ENCODE measurements around the gene MXD4.

MXD4 gene

GRCh38 chr4:2291705-2292645 lies 30.1 kb upstream of the MXD4 start:
- no peak for DNase-seq

DNA sequence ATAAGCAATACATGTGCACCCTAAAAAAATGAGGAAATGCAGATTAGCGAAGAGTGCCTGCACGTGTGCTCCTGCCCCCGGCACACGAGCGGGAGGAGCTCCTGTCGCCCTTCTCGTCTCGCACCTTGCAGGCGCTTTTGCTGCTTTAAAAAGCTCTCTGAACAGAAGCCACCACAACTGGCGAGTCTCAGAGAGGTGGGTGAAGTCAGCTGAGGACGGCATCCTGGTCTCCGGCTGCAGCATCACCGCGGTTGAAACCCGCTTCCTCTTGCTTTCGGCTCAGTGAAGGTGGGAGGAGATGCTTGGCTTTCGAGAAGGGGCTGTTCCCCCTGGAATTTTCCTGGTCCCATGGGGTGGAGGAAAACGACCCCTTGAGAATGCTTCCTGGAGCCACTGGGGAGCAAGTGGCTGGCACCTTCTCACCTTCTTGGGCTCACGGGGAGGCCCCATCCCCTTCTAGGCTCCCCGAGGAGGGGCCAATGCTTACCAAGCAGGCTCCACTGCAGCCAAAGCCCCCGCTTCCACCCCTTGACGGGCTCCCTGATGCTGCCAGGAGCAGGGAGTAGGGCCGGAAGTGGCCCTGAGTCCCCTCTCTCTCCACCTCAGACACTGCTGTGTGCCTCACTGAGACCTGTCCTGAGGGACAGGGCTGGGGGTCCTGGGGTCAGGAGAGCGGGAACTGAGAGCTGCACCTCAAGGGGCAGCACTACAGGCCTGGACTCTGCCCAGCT lies 29.2 kb upstream of the MXD4 start:
- peak; percentile 6 to 33 (median 18) for DNase-seq

DNA sequence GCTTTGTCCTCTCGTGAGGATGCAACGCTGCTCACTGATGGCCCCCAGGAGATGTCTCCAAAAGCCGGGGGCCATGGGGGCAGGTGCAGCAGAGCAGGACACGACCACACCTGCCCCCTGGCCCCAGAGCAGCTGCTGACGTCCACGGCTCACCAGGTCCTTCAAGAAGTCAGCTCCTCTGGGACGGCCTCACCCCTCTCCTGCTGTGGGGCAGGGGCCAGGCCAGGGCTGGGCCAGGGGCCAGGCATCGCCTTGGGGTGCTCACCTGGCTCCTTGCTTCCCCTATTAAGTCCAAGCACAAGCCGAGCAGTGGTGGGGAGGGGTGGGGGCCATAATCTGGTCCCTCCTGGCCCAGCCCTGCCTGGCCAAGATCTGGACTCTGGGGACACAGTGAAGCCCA lies 28.6 kb upstream of the MXD4 start:
- no peak for DNase-seq

GRCh38 chr4:2289955-2290333 lies 28.0 kb upstream of the MXD4 start:
- DNase-seq: no peak

- DNase-seq: no peak
These were observed 27.5 kb upstream of the MXD4 start for GRCh38 chr4:2289311-2289954.

DNA sequence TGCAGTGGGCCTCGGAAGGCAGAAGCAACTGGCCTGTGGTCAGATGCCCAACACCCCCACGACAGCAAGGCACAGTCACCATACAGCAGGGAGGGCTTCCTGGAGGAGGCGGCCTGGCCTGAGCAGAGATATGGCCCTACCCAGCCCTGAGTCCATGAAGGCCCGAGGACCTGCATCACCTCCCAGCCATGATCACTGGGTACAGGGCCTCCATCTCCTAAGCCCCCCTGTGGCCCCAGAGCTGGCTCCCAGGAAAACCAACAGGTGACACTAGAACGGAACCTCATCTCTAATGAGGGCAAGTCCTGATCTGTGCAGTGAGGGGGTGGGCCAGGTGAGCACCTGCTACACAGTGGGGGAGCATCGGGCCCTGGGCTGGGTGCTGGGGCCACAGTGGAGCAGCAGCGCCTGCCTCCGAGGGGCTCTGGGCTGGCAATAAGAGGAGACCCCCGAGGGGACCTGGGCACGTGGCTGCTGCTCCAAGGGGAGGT lies 26.2 kb upstream of the MXD4 start:
- DNase-seq: no peak

GRCh38 chr4:2287594-2287915 lies 25.6 kb upstream of the MXD4 start:
- no peak for DNase-seq

GRCh38 chr4:2286904-2287593 lies 25.1 kb upstream of the MXD4 start:
- DNase-seq: no peak

DNA sequence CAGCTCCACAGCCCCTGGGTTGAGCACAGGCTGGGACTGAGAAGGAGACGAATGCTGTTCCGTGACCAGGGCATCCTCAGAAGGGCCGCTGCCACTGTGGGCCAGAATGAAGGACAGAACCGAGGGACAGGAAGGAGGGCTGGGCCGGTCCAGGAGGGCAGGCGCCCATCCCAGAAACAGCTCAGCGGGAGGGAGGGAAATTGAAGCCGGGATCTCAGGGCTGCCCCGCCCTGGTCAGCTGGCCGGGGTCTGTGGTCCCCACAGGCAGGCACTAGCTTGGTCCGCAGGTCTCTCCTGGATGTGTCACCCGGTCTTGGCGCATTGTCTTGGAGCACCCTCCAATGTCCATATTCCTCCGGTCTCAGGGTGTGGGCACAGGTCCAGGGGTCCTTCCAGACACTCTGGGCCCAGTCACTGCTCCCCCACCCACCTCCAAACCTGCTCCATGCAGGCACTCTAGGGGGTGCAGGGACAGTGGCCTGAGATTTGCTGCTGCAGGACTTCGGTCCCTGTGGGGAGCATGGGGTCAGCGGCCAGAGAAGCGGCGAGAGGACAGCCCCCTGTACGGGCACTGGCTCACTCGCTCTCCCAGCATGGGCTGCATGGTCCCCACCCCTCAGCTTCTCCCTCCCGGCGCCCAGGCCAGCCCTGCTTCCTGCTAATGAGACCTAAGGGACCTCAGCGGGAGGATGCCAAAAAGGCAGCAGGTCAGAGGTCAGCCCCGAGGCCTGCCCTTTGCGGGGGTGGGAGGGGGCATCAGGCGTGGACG lies 23.9 kb upstream of the MXD4 start:
- DNase-seq: no peak

- no peak for DNase-seq
These were observed 23.2 kb upstream of the MXD4 start for GRCh38 chr4:2284934-2285612.

DNA sequence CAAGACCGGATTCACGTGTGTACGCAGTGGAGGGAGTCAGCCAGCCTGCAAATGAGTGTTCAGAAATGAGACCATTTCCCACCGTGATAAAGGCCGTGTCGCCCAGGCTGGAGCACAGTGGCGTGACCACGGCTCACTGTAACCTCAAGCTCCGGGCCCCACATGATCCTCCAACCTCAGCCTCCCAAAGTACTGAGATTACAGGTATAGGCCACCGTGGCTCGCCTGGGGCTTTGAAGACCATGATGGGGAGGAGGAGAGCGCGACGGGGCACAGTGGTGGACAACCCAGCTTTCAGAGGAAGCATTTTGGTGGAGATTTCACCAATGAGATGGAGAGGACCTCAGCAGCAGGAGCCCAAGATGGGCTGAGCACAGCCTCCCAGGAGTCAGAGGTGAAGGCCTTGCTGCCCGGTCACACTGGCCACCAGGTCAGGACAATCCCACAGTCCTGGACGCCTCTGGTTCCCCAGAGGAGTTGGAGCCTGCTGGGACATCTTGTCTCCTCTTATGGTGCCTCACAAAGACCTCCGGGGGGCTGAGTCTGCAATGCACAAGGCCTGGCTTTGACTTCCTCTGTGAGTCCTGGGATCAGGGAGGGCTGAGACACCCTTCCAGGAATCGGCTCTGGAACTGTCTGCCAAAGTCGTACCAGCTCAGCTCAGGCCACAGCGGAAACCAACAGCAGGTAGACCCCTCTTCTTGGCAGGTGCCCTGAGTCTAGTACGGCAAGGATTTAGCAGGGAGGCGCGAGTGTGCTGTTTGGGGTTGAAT lies 22.4 kb upstream of the MXD4 start:
- DNase-seq: no peak

DNA sequence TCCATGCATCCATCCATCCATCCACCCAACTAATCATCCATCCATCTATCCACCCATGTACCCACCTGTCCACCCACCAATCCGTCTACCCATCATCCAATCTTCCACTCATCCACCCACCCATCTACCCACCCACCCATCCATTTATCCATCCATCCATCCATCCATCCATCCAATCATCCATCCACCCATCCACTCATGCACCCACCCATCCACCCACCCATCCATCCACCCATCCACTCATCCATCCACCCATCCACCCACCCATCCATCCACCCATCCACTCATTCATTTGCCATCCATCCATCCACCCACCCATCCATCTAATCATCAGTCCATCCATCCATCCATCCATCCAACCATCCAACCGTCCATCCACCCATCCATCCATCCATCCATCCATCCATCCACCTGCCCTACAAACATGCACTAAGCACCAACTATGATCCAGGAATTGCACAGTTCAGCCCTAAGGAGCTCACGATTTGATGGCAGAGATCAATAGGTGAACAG lies 21.3 kb upstream of the MXD4 start:
- DNase-seq: no peak

DNA sequence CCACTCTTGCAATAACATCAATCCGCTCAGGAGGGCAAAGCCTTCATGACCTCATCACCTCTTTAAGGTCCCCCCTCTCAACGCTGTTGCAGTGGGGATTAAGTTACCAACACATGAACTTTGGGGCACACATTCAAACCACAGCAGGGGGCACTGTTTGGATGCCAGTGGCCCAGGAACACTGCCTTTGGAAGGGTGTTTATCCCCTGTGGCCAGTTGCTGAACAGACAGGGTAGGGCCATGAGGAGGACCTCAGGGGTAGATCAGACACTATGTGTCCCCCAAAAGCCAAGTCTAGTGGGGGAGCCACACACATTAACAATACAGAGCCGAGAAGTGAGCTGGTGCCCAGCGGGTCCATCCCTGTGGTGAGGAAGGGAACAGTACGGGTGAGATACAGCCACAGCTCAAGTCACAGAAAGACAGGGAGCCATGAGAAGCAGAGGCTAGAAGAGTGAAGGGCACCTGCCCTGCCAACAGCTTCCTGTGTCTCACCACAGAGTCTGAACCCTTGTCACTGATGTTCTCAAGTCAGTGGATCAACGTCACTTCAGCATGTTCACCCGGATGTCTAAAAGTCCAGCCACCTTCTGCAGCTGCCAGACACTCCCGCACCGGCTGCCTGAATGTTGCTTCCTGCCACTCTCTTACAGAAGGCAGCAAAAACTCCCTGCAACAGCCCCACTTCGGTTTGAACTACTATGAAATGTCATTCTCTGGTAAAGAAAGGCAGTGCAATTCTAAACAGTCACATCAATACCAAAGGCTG lies 19.9 kb upstream of the MXD4 start:
- peak; percentile 21 to 48 (median 30) for DNase-seq

DNA sequence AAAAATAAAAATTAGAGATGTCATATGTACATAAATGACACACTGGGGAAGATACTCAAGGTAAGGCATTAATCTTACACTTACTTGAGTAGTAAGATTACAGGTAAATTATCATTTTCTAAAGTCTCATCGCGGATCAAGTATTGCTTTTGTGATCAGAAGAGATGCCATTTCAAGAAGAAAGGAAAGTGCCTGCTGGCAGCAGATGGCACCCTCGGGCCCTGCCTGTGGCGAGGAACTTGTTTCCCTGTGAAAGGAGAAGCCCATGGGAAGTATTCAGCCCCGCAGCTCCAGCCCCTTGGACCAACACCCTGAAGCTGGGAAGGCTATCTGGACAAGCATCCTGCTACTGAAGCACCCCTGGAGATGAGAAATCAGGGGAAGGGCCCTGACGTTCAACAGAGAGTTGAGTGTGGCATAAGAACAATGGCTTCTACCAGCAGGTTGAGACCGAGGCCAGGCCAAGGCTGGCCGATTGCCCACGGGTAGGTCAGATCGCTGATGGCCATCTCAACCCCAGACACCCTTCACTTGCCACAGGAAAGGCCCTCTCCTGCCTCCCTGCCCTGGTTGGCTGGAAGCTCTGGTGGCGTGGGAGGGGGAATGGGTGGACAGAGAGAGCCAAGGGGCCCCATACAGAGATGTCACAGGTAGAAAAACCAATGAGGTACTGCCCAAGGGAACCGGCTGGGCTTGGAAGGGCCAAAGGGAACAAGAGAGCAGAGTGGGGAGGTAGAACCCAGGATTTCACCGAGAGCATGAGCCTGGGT lies 18.8 kb upstream of the MXD4 start:
- DNase-seq: peak in 3 of 4 experiments; percentile 17 to 55 (median 28)

DNA sequence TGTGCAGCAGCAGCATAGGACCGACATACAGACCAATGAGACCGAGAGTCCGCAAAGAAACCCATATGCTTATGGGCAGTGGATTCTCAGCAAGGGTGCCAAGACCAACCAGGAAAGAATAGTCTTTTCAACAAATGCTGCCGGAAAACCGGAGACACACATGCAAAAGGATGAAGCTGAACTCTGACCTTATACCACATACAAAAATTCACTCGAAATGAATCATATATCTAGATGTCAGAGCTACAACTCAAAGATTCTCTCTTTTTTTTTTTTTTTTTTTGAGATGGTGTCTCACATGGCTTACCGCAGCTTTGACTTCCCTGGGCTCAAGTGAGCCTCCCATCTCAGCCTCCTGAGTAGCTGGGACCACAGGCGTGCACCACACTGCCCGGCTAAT lies 16.0 kb upstream of the MXD4 start:
- no peak for DNase-seq

DNA sequence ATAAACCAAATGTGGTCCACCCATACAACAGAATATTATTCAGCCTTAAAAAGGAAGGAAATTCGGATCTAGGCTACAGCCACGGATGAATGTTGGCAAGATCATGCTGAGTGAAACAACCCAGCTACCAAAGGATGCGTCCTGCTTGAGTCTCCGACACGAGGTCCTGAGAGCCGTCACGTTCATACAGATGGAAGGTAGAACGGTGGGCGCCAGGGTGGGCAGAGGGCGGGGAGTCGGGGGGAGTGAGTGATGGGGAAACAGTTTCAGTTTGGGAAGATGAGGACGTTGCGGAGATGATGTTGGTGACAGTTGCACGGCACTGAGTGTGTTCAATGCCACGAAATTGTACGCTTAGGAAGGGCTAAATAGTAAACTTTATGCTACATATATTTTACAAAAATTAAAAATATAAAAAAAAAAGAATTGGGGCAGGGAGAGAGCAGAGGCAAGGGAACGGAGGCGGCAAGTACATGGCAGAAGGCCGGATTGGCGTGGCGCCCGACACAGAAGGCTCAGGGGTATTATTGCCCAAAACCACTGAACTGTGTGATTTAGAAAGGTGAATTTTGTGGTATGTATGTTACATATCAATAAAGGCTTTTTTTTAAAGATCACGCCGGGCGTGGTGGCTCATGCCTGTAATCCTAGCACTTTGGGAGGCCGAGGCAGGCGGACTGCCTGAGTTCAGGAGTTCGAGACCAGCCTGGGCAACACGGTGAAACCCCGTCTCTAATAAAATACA lies 14.8 kb upstream of the MXD4 start:
- no peak for DNase-seq

DNA sequence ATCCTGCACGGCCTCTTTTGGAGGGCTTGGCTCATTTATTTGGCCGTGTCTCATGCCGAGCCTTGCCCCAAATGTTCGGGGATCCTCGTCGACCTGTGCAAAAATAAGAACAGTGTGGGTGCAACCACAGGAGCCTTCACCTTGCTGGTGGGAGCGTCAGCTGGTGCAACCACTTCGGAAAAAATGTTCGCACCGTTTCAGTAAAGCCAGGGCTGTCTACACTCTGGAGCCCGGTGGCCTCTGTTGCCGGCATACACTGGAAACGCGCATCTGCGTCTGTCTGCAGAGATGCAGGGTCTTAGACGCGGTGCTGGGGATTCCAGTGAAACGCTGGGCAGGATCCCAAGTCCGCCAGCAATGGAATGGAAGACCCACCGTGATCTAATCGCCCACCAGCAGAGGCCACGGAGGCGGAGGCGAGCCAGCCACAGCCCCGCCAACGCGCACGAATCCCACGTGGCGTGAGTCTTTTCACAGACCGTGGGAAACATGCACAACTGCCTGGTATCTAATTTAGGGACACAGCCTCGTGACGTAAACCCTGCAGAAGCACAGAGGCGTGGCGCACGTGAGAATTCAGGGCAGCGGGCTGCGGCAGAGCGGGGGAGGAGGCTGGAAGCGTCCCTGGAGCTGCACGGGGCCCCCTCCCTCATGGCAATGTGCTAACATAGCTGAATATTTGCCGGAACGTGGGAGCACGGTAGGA lies 13.8 kb upstream of the MXD4 start:
- no peak for DNase-seq
